HG02973 (cell line): ENCODE measurements around the gene GTF2H2.
"Not testable (repeated sequence)": the region's sequence is repeated elsewhere in the genome, so short reads cannot be mapped to it uniquely, and the experiment has no call there.

Experiments
- ATAC-seq: cut with Tn5 transposase; IDR thresholded peaks from one replicate; pipeline ENCODE4 v1.9.1; 2021; ENCODE audit warnings: moderate library complexity; ENCODE audit not compliant: unreplicated experiment

Gene GTF2H2

GRCh38 chr5:71014176-71014575 is 53.3 kb downstream of the GTF2H2 start:
- no peak for ATAC-seq

- no peak for ATAC-seq
Observed at GRCh38 chr5:71013575-71013974, 53.9 kb downstream of the GTF2H2 start.

GRCh38 chr5:71011194-71011792 is 56.2 kb downstream of the GTF2H2 start:
- ATAC-seq = no peak

- not testable (repeated sequence) for ATAC-seq
Observed at GRCh38 chr5:71006983-71007382, 60.5 kb downstream of the GTF2H2 start.
